ENCODE results near the gene CCDC34.
"Not testable (repeated sequence)": the region's sequence is repeated elsewhere in the genome, so short reads cannot be mapped to it uniquely, and the experiment has no call there.

Gene CCDC34

DNA sequence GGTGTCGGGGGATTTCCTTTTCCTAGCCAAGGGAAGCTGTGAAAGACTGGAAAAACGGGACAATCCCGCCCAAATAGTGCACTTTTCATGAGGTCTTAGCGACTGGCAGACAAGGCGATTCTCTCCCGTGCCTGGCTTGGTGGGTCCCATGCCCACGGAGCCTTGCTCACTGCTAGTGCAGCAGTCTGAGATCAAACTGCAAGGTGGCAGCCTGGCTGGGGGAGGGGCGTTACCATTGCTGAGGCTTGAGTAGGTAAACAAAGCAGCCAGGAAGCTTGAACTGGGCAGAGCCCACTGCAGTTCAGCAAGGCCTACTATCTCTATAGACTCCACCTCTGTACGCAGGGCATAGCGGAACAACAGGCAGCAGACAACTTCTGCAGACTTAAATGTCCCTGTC lies 41.7 kb downstream of the CCDC34 start:
- not testable (repeated sequence) for DNase-seq

DNA sequence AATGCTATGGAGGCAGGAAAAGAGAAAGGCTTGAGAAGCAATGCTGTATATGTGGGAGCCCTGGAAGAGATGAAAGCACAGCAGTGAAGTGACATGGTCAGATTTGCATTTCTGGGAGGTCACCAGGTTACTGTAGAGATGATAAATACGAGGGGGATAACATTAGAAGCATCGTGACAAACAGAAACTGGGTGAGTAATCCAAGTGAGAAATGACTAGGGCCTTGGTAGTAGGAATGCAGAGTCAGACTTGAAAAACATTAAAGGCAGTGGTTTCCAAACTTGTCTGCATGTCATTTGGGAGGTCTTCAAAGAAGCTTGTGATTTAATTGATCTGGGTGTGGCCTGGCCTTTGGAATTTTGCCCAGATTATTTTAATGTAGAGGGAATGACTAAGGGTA lies 43.9 kb downstream of the CCDC34 start:
- DNase-seq: peak; percentile 76

DNA sequence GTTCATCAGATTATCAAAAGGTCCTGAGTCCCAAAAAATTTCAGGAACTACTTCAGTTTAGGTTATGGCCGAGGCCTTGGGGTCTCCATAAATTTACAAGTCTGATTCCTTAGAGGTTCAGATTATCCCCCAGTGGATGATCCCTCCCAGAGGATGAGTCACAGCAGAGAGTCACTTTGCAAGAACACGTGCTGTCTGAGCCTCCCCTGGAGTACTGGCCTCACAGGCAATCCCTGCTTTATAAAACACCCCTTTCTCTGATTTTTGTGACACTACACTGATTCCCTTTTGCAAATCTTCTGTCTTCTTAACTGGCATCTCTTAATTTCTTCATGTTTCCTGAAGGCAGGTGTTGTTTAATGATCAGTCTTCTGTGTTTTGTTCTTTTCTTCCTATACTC lies 45.3 kb downstream of the CCDC34 start:
- no peak for DNase-seq

DNA sequence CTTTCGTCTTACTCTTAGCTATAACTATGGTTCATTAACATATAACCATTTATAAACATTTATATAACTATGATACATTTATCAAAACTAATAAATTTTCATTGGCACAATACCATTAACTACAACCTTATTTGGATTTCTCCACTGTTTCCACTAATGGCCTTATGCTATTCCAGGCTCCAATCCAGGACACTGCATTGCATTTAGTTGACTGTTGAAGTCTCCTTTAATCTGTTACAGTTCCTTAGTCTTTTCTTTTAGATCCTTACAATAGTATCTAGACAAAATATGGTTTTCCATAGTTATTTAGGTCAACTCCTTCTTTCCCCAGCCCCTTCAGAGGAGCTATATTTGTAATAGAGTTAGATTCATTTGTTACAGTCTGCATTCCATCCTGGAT lies 47.2 kb downstream of the CCDC34 start:
- no peak for DNase-seq

DNA sequence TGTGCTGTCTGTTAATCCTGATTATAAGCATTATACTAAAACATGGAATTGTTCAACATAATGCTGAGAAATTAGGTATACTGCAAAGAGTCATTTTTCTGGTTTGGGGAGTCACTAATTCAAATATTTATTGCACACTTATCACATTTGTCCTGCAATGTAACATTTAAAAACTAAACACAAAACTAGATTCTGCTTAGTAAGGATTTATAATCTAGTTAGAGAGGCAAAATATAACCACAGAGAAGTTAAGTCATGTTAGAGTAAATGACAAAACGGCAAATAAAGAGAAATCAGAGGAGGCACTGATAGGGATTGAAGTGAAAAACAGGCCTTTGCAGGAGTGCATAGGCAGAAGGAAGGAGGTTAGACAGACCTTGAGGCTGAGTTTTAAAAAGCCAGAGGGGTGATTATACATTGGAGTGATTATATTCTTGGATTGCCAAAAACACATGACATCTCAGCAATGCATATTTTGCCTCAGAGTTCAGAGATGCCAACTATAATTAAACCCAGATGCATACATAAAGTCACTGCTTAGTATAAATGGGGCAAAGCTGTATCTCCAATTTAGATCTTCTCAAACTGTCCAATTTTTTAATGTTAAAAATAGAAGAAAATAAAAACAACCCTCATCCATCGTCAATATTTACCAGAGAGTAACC lies 49.7 kb downstream of the CCDC34 start:
- DNase-seq: no peak

DNA sequence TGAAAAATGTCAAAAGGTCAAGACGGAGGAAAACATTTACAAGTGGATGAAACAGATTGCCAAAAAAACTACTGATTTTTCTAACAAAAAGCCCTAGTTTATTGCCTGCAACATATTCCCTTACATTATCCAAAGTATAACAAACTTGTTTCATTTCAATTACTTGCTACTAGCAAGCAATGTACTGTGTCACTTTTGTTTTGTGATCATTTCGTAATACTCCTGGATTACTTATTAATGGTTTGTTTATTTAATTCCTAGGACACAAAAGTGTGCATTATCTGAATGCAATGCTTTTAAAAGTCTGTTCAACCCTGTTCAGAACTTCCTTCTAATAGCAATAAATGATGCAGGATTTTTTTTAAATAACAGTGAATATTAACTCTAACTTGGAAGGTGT lies 50.9 kb downstream of the CCDC34 start:
- no peak for DNase-seq

DNA sequence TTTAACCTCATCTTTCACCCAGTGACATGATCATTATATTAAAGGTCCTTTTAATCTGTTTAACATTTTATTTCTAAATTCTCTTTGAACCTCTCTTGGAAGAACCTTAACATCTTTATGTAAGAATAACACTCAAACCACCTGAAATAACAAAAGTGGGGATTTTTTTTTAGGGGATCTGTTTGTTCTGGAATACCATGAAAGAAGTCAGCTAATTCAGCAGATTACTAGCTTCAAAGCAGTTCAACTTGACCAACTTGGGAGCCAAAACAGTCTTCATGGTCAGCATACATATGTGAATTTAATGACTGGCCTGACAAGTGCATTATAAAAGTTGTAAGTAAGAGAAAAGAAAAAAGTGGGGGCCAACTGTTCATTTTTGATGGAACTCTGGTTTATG lies 52.3 kb downstream of the CCDC34 start:
- DNase-seq: no peak

DNA sequence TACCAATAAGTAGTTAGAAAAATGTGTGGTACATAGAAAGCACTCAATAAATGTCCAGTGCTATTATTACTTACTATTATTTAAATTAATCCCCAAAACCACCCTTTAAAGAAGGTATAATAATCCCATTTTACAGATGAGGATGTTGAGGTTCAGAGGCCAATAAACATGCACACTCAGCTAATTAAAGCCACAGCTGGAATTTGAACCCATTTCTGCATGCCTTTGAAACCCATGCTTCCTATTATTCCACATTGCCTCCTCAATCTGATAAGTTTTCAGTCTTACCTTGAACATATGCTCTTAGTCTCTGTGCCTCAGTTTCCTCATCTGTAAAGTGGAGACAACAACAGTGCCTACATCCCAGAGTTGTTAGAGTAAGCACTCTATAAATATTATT lies 52.8 kb downstream of the CCDC34 start:
- DNase-seq: no peak

DNA sequence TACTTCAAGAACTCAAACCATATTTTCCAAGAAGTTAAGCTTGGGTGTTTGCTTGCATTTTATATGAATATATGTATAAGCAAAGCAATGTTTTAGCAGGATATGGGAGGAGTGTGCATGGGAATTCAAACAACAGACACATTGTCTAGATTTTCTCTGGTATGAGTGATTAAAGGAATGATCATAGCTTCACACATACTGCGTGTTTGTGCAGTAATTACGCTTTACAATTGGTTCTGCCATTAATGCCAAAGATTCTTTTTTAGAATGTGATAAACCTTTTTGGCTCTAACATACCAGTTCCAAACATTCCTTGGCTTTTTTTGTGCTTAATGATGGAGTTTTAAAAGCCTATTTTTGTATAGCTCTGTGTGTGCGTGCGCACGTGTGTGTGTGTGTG lies 54.0 kb downstream of the CCDC34 start:
- DNase-seq: no peak

DNA sequence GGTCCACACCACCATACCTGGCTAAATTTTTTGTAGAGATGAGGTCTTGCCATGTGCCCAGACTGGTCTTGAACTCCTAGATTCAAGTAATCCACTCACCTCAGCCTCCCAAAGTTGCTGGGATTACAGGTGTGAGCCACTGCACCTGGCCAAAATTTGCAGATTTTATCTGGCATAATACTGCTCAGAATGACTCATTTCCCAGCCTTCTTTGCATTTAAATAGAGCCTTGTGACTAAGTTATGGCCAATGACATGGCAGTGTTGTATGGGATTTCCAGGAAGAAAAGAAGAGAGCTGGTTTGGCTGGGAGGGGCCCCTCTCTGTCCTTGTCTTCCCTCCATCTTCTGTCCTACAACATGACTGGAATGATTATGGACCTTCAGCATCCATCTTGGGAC lies 55.8 kb downstream of the CCDC34 start:
- no peak for DNase-seq

DNA sequence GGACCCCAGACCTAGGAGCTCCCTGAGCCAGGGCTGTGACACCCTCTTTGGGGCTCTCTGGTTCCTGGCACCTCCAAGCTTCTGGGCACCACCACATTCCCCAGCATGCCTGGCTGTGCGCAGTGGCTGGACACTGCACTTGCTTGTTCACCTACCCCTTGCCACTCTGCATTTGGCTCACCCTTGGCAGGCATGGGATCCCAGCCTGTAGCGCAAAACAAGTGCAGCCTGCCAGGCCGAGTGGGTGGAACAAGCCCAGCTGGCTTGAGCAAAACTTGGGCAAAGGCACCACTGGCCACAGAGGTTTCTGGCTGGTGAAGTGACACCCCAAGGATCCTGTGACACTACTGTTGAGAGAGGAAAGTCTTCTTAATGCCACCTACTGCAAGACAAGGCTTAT lies 57.3 kb downstream of the CCDC34 start:
- DNase-seq: no peak

DNA sequence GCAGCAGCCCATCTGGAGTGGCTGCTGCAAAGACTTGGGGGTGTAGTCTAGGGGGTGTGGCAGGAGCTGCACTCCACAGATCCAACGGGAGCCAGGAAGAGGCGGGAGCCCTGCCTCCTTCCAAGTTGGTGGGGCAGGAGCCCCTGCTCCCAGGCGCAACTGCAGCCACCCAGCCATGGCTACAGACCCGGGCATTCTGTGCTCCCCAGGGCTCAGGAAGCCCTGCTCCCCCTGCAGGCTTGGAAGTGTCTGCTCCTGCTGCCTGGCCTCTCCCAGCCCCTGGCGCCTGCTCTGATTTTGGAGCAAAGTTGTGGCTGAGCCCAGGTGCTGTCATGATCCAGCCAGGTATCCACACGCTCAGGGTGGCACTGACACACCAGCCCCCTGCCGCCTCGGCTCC lies 58.5 kb downstream of the CCDC34 start:
- DNase-seq: no peak

DNA sequence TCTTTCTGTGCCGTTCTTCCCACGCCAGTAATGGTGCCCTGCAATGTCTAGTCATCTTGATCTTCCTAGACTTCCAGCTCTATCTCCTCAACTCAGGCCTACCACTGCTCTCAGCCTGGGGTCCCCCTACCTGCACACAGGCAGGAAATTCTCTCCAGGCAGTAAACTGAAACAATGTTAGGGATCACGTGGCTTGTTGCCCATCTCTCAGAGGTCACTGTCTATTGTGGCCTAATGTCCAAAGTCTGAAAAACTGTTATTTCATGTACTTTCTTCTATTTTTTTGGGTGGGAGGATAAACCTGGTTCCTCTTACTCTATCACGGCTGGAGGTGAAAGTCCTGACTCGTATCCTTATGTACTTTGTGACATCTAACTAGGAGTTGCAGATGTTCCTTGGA lies 59.1 kb downstream of the CCDC34 start:
- DNase-seq: no peak

DNA sequence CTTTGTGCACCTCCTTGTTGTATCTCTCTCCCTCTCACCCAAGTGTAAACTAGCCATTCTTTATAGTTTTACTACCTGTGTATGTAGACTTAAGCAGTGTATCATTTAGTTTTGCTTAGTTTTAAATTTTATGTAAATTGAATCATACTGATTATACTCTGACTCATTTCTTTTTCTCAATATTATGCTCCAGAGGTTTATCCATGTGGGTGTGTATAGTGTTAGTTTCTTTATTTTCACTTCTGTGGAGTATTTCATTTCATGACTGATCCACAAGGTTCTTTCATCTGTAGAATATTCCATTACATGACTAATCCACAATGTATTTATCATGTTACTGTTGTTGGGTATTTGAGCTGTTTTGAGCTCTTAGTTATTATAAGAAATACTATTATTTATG lies 62.0 kb downstream of the CCDC34 start:
- DNase-seq: peak; percentile 31

DNA sequence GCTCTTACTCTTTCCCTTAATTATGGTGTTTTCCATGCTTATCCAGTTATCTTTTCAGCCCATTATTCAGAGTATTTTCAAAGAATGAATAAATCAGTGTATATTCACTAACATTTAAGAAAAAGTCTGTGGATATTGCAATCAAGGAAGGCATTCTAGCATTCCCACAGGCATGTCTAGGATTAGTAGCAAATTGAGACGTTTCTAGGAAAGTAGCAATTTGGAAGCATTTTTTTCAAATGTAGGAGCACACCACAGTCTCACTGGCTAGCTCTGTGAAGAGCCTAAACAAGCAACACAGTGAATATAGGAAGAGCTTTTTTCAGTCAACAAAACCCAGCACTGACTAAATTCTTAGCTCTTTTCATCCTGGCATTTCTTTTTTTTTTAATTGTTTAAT lies 65.4 kb downstream of the CCDC34 start:
- no peak for DNase-seq

DNA sequence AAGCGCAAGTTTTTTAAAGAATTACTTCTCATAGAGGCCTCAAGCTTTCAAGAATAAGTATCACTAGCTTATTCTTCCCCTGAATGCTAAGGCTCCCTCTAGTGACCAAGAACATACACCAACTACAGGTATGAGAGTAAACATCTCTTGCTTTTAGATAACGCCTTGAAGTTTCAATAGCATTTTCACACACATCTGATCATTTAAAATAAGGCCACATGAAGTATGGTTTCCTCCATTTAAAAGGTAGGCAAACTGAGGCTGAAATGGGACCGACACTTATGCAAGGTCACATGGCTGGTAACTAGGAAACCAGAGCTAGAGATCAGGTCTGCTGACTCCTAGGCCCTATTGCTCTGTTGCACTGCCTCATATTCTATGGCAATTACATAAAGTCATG lies 66.5 kb downstream of the CCDC34 start:
- DNase-seq: peak; percentile 39

DNA sequence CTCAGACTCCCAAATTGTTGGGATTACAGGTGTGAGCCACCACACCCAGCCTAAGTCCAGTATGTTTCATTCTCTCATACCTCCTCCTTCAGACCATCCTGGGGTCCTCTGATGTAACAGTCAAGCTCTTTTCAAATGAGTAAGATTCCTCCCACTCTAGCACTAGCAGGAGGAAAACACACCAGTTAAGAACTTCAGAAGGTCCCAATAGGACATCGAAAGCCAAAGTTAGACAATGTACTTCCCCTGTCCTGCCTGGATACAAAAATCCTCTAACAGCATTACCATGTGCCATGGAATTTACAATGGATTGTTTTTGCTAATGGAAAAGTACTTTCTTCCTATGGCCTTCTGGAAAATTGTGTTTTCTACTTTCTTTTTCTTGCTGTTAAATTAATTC lies 67.1 kb downstream of the CCDC34 start:
- no peak for DNase-seq

DNA sequence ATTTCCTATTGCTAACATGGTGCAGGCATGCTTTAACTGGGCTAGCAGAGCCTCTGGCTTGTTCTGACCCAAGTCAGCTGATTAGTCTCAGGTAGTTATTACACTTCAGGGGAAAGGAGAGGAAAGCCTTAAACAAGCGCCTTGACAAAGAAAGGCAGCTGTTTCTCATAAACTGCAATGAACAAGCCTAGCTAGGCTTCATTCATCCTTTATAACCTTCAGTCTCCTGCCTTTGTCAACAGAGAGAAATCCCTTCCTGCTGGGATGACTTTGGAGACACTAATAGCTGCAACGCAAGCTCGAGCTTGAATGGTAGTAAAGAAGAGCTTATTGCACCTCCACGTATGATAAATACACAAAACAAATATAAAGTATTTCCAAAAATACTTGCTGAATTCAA lies 68.4 kb downstream of the CCDC34 start:
- DNase-seq: no peak

DNA sequence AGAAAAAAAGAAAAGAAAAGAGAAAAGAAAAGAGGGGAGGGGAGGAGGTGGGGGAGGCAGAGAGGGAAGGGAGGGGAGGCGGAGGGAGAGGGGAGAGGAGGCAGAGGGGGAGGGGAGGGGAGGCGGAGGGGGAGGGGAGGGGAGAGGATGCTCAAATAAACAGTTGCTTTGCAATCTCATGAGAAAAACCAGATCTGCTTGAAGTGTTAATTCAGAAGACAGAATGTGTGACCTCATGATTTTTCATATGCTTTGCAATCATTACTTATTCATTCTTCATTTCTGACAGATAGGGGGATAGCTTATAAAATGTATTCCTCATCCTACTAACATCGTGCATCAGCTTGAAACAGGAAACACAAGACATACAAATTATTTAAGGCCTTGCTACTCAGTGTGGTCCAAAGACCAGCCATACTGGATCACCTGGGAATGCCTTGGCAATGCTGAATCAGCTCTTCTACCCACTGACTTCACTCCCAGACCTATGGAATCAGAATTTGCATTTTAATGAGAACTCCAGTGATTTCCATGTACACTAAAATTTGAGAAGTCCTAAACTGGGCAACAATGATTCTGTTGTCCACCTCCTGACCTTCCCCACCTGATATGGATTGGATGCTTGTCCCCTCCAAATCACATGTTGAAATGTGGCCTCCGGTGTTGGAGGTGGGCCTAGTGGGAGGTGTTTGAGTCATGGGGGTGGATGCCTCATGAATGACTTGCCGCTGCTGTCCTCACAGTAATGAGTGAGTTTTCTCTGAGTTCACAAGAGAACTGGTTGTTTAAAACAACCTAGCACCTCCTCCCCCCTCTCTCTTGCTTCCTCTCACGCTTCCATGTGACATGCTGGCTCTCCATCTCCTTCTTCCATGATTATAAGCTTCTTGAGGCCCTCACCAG lies 69.2 kb downstream of the CCDC34 start:
- DNase-seq: no peak

DNA sequence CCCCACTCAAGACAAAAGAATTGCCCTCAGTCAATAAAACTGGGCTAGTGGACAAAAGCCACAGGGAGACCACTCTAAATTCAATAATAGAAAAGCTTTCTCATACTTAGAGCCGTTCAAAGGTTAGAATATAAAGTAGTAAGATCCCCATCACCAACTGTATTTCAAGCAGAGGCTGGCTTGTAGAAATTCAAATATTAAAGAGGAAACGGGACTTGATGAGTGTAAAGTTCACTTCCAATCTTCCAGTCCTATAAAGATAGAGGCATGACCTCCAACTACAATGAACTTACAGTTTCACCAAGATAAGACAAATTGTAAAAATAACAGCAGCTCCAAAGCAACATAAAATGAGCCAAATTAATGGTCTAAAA lies 70.4 kb downstream of the CCDC34 start:
- DNase-seq: no peak

DNA sequence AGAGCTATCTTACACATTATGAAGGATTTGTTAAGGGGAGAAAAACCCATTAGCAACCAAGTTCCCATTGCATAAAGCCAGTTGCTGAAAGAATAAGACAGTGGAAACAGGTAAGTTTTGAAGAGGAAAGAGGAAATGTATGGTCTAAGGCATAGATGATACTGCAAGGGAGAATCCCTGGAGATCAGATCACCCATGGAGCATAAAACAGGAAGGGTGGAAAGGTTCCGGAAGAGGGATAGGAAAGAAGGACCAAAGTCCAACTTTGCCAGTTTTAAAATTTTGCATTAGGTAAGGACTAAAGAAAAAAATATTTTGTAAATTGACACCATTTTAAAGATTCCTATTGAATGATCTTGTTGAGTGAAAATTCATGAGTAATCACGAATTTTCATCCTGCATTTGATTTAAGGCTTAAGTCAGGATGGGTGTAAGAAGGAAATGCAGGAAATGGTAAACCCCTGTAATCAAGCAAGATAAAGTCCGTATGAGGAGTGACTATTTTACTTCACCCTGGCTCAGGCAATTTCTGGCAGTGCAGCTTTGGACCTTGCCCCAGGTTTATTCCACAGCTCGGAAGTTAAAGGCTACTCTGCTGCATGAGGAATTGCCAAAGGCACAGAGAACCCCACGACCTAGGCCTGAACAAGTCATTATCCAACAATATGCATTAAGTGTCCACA lies 70.9 kb downstream of the CCDC34 start:
- no peak for DNase-seq

DNA sequence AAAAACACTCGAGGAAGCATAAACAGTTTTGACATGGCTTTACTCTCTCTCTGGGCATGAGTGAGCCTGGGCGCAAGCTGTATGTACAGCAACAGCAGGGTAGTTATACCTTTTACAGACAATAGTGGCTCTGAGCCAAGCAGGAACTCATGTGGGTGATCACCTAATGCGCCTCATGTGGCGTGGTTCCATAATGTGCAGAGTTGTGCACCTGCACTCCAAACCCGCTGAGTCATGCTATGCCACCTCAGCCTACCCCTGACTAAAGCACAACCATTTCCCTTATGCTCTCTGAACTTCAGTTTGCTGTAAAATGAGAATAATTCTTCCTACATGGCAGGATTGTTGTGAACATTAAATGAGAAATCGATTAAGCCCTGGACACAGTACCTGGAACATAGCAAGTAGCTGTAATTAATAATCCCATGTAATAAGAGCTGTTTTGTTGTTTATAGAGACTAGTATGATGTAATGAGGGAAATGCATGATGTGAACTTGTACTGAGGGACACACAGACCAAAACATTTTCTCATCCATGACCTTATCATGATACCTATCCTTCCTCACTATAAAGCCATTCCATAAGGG lies 71.6 kb downstream of the CCDC34 start:
- DNase-seq: no peak

DNA sequence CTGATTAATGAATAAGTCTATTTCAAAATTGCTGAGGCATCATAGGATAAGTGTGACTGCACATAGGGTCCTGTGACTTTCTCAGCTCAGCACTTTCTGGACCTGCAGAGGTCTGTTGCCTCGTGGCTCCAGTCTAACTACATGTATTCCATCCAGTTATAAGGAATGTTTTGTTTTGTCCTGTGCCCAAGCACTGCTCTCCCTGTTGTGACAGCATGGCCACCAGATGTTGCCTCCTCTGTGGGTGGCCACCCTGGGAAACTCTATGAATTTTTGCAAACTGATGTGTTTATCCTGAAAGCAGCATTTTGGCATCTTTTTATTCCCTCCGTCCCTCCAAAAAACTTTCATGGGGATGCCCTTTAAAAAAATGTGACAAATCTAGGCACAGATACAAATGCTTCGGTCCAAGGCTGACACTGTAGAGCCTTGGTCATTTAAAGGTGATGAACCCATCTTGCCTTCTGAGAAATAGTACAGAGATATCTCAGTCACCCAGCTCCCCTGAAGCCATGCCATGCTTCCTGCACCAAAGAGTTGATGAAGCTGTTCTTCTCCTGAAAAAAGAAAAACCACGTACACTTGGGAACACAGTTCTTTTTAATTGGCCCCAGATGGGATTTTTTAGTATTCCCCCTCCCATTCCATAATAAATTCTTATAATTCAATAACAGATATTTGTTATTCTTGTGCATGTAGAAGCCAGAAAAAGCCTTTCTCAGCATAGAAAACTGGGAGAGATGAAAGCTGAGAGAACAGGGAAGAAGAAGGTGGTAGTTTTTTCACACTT lies 72.6 kb downstream of the CCDC34 start:
- DNase-seq: no peak
